ENCODE measurements around the gene GRIA4.

GRIA4 gene

DNA sequence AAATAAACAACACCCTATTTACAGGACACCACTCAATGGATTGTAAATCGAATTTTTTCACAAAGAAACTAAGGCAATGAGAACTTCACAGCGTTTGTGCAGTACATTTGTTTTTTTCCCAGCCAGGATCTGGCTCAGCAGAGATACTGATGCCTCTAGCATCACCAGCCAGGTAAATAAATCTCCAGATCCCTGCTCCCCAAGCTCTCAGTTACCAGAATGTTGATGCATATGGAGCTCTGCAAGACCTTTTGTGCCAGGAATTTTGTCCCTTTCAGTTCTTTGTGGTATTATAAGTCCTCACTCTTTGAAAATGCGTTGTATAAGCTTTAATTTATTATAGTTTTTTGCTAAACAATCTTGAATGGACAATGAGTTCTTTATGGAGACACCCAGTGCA lies 274.6 kb downstream of the GRIA4 start:
- no peak overlapping the region for H3K27ac ChIP-seq (ENCODE audit: low read depth, low read length)

DNA sequence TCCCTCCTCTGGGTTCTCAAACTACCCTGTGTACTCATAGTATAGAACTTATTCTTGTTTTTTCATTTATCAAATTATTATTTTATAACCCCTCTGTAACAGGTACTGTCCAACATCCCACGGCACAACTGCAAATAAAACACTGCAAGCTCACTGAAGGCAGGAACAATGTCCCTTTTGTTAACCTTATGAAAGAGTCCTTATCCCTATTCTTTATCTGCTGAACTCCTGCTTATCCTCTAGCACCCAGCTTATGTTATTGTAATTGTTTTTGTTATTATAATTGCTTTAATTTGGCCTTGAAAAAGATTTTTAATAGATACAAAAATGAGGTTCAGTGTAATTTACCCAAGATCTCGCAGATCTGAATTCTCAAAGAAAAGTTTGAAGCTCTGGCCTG lies 281.8 kb downstream of the GRIA4 start:
- Histone ChIP-seq H3K27me3 (ENCODE audit: control insufficient read depth, insufficient read depth, low read length) (no peaks in the 10 kb centered on the region), H3K36me3 (ENCODE audit: control insufficient read depth, insufficient read depth, low read length) (no peaks in the 10 kb centered on the region), H3K4me3 (ENCODE audit: low read depth, low read length) (no peak overlapping the region), H3K4me1 (ENCODE audit: control insufficient read depth, insufficient read depth, low read length) (peaks cover 8% of the 10 kb centered on the region; the same call in 1 of the 2 replicates), H3K9me3 (ENCODE audit: control insufficient read depth, insufficient read depth, low read depth, low read length) (no peaks in the 10 kb centered on the region), H3K9ac (ENCODE audit: low read length) (no peak overlapping the region), H3K27ac (ENCODE audit: low read depth, low read length) (no peak overlapping the region)

More for the DNA sequence above, 274.6 kb downstream of the GRIA4 start:
- Histone ChIP-seq H3K36me3 (ENCODE audit: control insufficient read depth, insufficient read depth, low read length) (no peaks in the 10 kb centered on the region), H3K9me3 (ENCODE audit: control insufficient read depth, insufficient read depth, low read depth, low read length) (no peaks in the 10 kb centered on the region), H3K9ac (ENCODE audit: low read length) (no peak overlapping the region), H3K27me3 (ENCODE audit: control insufficient read depth, insufficient read depth, low read length) (no peaks in the 10 kb centered on the region), H3K4me1 (ENCODE audit: control insufficient read depth, insufficient read depth, low read length) (no peaks in the 10 kb centered on the region), H3K4me3 (ENCODE audit: low read depth, low read length) (no peak overlapping the region)

DNA sequence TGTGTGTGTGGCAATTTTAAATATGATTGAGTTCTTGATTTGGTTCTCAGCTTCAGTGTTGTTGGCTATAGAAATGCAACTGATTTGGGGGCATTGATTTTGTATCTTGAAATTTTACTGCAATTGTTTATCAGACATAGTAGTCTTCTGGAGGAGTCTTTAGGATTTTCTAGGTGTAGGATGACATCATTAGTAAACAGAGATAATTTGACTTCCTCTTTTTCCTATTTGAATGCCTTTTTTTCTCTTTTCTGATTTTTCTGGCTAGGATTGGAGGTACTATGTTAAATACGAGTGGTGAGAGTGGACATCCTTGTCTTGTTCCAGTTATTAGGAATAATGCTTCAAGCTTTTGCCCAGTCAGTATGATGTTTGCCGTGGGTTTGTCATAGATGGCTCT lies 287.3 kb downstream of the GRIA4 start:
- Histone ChIP-seq H3K9ac (ENCODE audit: low read length) (no peak overlapping the region), H3K27me3 (ENCODE audit: control insufficient read depth, insufficient read depth, low read length) (no peaks in the 10 kb centered on the region), H3K27ac (ENCODE audit: low read depth, low read length) (no peak overlapping the region), H3K36me3 (ENCODE audit: control insufficient read depth, insufficient read depth, low read length) (no peaks in the 10 kb centered on the region), H3K4me3 (ENCODE audit: low read depth, low read length) (no peak overlapping the region), H3K4me1 (ENCODE audit: control insufficient read depth, insufficient read depth, low read length) (peaks cover 5% of the 10 kb centered on the region; the same call in 1 of the 2 replicates), H3K9me3 (ENCODE audit: control insufficient read depth, insufficient read depth, low read depth, low read length) (no peaks in the 10 kb centered on the region)

DNA sequence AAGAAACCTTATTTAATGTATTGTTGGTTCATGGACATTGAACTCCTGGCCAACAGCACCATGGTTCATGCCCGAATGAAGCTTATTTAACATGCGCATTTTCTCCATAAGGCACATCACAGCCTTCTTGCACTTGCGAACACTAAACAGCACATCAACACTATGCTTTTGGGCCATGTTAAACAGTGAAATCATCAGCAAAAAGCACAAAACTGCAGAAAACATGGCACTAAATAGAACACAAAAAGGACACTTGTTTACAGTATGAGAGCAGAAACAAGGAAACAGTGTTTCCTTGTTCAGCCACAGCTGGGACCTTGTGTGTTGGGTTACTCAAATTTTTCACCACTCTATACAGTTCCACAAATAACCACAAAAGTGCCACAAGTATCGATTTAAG lies 289.9 kb downstream of the GRIA4 start:
- Histone ChIP-seq H3K36me3 (ENCODE audit: control insufficient read depth, insufficient read depth, low read length) (no peaks in the 10 kb centered on the region), H3K27ac (ENCODE audit: low read depth, low read length) (no peak overlapping the region), H3K9ac (ENCODE audit: low read length) (no peak overlapping the region), H3K4me1 (ENCODE audit: control insufficient read depth, insufficient read depth, low read length) (no peaks in the 10 kb centered on the region), H3K9me3 (ENCODE audit: control insufficient read depth, insufficient read depth, low read depth, low read length) (no peaks in the 10 kb centered on the region), H3K27me3 (ENCODE audit: control insufficient read depth, insufficient read depth, low read length) (no peaks in the 10 kb centered on the region), H3K4me3 (ENCODE audit: low read depth, low read length) (no peak overlapping the region)

DNA sequence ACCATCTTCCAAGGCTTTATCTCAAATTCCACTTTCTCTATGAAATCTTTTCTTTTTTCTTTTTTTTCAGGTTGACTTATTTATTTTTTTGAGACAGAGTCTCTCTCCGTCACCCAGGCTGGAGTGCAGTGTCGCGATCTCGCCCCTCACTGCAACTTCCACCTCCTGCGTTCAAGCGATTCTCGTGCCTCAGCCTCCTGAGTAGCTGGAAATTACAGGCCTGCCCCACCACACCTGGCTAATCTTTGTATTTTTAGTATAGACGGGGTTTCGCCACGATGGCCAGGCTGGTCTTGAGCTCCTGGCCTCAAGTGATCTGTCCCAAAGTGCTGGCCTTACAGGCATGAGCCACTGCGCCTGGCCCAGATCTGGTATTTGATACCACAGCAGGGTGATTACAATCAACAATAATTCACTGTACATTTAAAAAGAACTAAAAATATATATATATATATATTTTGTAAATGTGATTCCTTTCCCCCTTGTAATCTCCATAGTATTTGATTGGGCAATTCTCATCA lies 290.7 kb downstream of the GRIA4 start:
- no peak overlapping the region for H3K9ac ChIP-seq (ENCODE audit: low read length)
- H3K36me3 ChIP-seq (ENCODE audit: control insufficient read depth, insufficient read depth, low read length): no peaks in the 10 kb centered on the region
- no peak overlapping the region for H3K27ac ChIP-seq (ENCODE audit: low read depth, low read length)
- H3K27me3 ChIP-seq (ENCODE audit: control insufficient read depth, insufficient read depth, low read length): no peaks in the 10 kb centered on the region
- H3K9me3 ChIP-seq (ENCODE audit: control insufficient read depth, insufficient read depth, low read depth, low read length): no peaks in the 10 kb centered on the region
- H3K4me1 ChIP-seq (ENCODE audit: control insufficient read depth, insufficient read depth, low read length): no peaks in the 10 kb centered on the region
- no peak overlapping the region for H3K4me3 ChIP-seq (ENCODE audit: low read depth, low read length)

DNA sequence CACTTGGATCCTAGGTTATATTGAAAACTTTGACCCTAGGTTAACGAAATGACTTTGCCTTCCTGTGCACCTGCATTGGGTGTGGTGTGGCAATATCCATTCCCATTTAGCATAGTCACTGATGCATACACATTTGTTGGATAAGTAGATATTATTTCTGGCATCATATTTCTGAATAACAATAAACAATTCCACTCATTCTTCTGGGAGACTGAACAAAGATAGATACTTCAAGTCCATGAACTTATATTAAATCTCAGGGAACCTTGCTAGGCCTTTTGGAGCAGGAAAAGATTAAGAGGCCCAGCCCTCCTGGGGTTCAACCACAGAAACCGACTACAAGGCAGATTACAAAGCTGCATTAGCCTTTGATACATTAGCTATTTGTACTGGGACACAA lies 293.2 kb downstream of the GRIA4 start:
- Histone ChIP-seq H3K9me3 (ENCODE audit: control insufficient read depth, insufficient read depth, low read depth, low read length) (no peaks in the 10 kb centered on the region), H3K36me3 (ENCODE audit: control insufficient read depth, insufficient read depth, low read length) (no peaks in the 10 kb centered on the region), H3K27ac (ENCODE audit: low read depth, low read length) (no peak overlapping the region), H3K9ac (ENCODE audit: low read length) (no peak overlapping the region), H3K4me3 (ENCODE audit: low read depth, low read length) (no peak overlapping the region), H3K27me3 (ENCODE audit: control insufficient read depth, insufficient read depth, low read length) (no peaks in the 10 kb centered on the region), H3K4me1 (ENCODE audit: control insufficient read depth, insufficient read depth, low read length) (no peaks in the 10 kb centered on the region)

DNA sequence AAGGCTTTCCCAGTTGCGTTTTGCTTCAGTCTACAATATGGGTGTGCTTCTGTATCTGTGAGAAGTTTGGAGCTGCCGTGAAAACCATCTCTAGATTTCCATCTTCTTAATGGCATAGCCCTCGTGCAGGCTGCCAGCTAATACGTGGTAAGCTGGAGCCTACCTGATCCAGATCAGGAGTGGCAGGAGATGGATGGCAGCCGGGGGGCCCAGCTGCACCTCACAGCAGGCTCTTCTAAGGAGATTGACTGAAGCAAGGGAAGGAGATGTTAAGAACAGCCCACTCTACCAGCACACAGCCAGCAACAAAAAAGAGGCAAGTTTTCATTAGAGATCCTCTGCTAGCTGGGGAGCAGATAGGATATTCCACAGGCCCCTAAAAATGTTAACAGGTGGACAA lies 296.6 kb downstream of the GRIA4 start:
- H3K36me3 ChIP-seq (ENCODE audit: control insufficient read depth, insufficient read depth, low read length): no peaks in the 10 kb centered on the region
- no peaks in the 10 kb centered on the region for H3K27me3 ChIP-seq (ENCODE audit: control insufficient read depth, insufficient read depth, low read length)
- H3K9ac ChIP-seq (ENCODE audit: low read length): no peak overlapping the region
- no peak overlapping the region for H3K27ac ChIP-seq (ENCODE audit: low read depth, low read length)
- no peaks in the 10 kb centered on the region for H3K4me1 ChIP-seq (ENCODE audit: control insufficient read depth, insufficient read depth, low read length)
- no peak overlapping the region for H3K4me3 ChIP-seq (ENCODE audit: low read depth, low read length)
- H3K9me3 ChIP-seq (ENCODE audit: control insufficient read depth, insufficient read depth, low read depth, low read length): no peaks in the 10 kb centered on the region

DNA sequence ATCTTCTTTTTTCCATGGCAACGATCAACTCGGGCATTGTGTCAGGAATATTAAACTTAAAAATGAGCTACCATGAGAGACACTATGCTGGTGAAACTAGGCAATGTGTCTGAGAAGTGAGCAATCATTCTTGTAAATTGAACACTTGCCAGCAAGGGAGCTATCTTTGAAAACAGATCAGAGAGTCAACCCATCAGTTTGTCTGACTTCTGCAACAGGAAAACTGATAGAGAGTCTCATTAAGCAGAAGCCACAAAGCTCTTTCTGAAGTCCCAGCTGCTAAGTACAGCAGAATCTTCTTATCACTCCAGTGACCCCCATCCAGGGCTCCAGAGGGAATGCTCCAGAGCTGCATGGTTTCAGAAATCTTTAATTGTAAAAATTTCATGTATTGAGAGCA lies 297.4 kb downstream of the GRIA4 start:
- no peak overlapping the region for H3K4me3 ChIP-seq (ENCODE audit: low read depth, low read length)
- no peaks in the 10 kb centered on the region for H3K4me1 ChIP-seq (ENCODE audit: control insufficient read depth, insufficient read depth, low read length)
- no peak overlapping the region for H3K9ac ChIP-seq (ENCODE audit: low read length)

DNA sequence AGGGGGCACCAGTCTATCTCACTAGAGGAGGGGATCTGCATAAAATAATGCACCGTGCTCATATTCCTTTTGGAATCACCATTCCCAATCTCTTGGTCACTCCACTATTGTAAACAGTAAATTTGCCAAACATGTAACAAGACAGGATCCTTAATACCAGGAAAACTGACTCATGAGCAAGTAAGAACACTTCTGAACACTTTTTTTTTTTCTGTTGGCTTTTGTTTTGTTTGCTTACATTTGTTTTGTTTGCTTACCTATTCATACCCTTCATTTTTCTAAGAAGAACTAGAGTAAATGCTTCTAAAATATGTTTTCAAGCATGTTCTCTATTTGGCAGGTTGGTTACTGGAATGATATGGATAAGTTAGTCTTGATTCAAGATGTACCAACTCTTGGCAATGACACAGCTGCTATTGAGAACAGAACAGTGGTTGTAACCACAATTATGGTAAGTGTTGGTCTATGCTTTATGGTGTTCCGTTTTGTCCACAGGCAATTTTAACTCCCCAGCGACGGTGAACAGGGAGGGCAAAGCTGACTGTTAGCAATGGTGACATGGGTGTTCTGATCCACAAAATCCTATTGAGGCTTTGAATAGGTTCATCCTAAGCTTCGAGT lies 300.3 kb downstream of the GRIA4 start:
- H3K4me3 ChIP-seq (ENCODE audit: low read depth, low read length): no peak overlapping the region
- H3K9me3 ChIP-seq (ENCODE audit: control insufficient read depth, insufficient read depth, low read depth, low read length): no peaks in the 10 kb centered on the region
- H3K27ac ChIP-seq (ENCODE audit: low read depth, low read length): no peak overlapping the region
- no peak overlapping the region for H3K9ac ChIP-seq (ENCODE audit: low read length)
- no peaks in the 10 kb centered on the region for H3K36me3 ChIP-seq (ENCODE audit: control insufficient read depth, insufficient read depth, low read length)
- no peaks in the 10 kb centered on the region for H3K27me3 ChIP-seq (ENCODE audit: control insufficient read depth, insufficient read depth, low read length)
- peaks cover 8% of the 10 kb centered on the region for H3K4me1 ChIP-seq (ENCODE audit: control insufficient read depth, insufficient read depth, low read length)

More for the DNA sequence above, 297.4 kb downstream of the GRIA4 start:
- Histone ChIP-seq H3K27ac (ENCODE audit: low read depth, low read length) (no peak overlapping the region), H3K36me3 (ENCODE audit: control insufficient read depth, insufficient read depth, low read length) (no peaks in the 10 kb centered on the region), H3K9me3 (ENCODE audit: control insufficient read depth, insufficient read depth, low read depth, low read length) (no peaks in the 10 kb centered on the region), H3K27me3 (ENCODE audit: control insufficient read depth, insufficient read depth, low read length) (no peaks in the 10 kb centered on the region)

DNA sequence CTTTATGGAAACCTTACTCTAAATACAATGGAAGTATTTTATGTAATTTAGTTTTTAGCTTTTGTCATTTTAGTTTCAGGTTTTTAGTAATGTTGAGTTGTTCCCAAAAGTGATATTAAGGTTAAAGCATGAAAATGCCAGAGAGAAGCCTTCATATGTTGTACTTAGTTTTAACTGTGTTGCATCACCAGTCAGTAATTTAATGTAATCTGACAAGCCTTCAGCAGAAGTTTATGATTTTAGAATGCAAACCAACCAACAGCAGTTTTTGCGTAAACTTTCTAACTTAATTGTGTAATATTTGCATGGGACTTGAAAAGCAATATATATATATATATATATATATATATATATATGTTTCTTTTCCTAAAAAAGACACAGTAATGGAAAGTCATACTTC lies 301.6 kb downstream of the GRIA4 start:
- Histone ChIP-seq H3K4me1 (ENCODE audit: control insufficient read depth, insufficient read depth, low read length) (peaks cover 8% of the 10 kb centered on the region), H3K9me3 (ENCODE audit: control insufficient read depth, insufficient read depth, low read depth, low read length) (no peaks in the 10 kb centered on the region), H3K9ac (ENCODE audit: low read length) (no peak overlapping the region), H3K27ac (ENCODE audit: low read depth, low read length) (no peak overlapping the region), H3K4me3 (ENCODE audit: low read depth, low read length) (no peak overlapping the region), H3K27me3 (ENCODE audit: control insufficient read depth, insufficient read depth, low read length) (no peaks in the 10 kb centered on the region), H3K36me3 (ENCODE audit: control insufficient read depth, insufficient read depth, low read length) (no peaks in the 10 kb centered on the region)

DNA sequence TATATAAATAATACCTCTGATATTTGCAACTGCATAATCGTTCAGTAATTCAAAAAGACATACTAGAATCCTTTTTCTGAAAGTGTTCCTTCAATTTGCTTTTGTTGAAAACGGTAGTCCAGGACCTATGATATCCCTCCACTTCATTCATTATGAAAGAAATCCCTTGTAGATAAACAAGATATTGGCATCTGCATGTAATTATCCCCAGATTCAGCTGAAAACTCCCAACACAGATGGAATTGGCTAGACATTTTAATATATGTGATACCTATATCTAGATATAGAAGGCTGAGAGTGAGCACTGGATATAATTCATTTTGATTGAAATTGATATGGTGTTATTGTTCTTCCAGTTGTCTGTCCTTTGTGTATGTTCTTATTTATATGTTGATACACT lies 302.8 kb downstream of the GRIA4 start:
- H3K4me3 ChIP-seq (ENCODE audit: low read depth, low read length): no peak overlapping the region
- peaks cover 8% of the 10 kb centered on the region for H3K4me1 ChIP-seq (ENCODE audit: control insufficient read depth, insufficient read depth, low read length)
- H3K9ac ChIP-seq (ENCODE audit: low read length): no peak overlapping the region
- H3K27me3 ChIP-seq (ENCODE audit: control insufficient read depth, insufficient read depth, low read length): no peaks in the 10 kb centered on the region
- H3K36me3 ChIP-seq (ENCODE audit: control insufficient read depth, insufficient read depth, low read length): no peaks in the 10 kb centered on the region
- H3K9me3 ChIP-seq (ENCODE audit: control insufficient read depth, insufficient read depth, low read depth, low read length): no peaks in the 10 kb centered on the region
- H3K27ac ChIP-seq (ENCODE audit: low read depth, low read length): no peak overlapping the region

Data from HUES6 (cell line).